Gastrocnemius medialis (tissue), 4 donors: ENCODE data around the gene NPHP1.

Experiments used
- CTCF ChIP-seq, 5 experiments: fragments of 450-650 bp in 3 of 5; fragments of 200-600 bp in 2 of 5; sonication (generic) in 2 of 5; IDR thresholded peaks in 4 of 5; conservative IDR thresholded peaks in 1 of 5; 1 replicate in 4 of 5; 2 replicates in 1 of 5; pipeline ENCODE4 v1.5.1; 2016 to 2019; ENCODE audit warnings: antibody characterized with exemption in 5 of 5, mild to moderate bottlenecking in 3 of 5, moderate library complexity in 3 of 5
- POLR2A ChIP-seq, 2 donors: fragments of 450-650 bp; IDR thresholded peaks; one replicate each; pipeline ENCODE4 v1.6.1; 2017; ENCODE audit warnings: antibody characterized with exemption in 2 of 2, mild to moderate bottlenecking in 2 of 2, moderate library complexity in 2 of 2

- TF ChIP-seq CTCF (IDR thresholded peaks at IDR 0.05 in 4 of 5, conservative IDR thresholded peaks at IDR 0.05 in 1 of 5) = no peak
- TF ChIP-seq POLR2A (IDR thresholded peaks at IDR 0.05) = no peak
These were observed 57.9 kb downstream of the NPHP1 start for GRCh38 chr2:110146945-110147332.
